Fibroblast of lung (primary cell): ENCODE results near the gene TMEM120B.

Experiments used
- EZH2 ChIP-seq: IDR thresholded peaks from 2 replicates; pipeline ENCODE4 v1.5.1; 2012; ENCODE audit warnings: low read length, control low read depth, mild to moderate bottlenecking; ENCODE audit errors: missing control alignments
- TF ChIP-seq, protein P1 (sequence below), 2 donors: IDR thresholded peaks in 1 of 2; conservative IDR thresholded peaks in 1 of 2; 1 replicate in 1 of 2; 2 replicates in 1 of 2; pipeline ENCODE4 v1.5.1; 2011 to 2012; ENCODE audit warnings: low read length in 2 of 2, control low read depth in 1 of 2, inconsistent platforms in 1 of 2, low read depth in 1 of 2, mild to moderate bottlenecking in 1 of 2

DNA sequence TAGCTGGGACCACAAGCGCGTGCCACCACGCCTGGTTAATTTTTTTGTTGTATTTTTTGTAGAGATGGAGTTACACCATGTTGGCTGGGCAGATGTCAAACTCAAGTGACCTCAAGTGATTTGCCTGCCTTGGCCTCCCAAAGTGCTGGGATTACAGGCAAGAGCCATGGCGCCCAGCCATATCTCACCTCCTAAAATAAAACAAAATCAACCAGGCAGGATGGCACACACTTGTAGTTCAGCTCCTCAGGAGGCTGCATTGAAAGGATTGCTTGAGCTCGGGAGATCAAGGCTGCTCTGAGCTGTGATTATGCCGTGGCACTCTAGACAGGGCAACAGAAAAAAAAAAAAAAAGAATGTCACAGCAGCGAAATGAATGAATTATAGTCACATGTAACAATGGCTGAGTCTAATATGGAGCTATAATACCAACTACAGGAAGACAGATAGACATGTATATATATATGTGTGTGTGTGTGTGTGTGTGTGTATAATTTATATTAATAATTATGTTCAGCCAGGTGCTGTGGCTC lies 19.3 kb upstream of the TMEM120B start:
- TF ChIP-seq, protein P1, sequence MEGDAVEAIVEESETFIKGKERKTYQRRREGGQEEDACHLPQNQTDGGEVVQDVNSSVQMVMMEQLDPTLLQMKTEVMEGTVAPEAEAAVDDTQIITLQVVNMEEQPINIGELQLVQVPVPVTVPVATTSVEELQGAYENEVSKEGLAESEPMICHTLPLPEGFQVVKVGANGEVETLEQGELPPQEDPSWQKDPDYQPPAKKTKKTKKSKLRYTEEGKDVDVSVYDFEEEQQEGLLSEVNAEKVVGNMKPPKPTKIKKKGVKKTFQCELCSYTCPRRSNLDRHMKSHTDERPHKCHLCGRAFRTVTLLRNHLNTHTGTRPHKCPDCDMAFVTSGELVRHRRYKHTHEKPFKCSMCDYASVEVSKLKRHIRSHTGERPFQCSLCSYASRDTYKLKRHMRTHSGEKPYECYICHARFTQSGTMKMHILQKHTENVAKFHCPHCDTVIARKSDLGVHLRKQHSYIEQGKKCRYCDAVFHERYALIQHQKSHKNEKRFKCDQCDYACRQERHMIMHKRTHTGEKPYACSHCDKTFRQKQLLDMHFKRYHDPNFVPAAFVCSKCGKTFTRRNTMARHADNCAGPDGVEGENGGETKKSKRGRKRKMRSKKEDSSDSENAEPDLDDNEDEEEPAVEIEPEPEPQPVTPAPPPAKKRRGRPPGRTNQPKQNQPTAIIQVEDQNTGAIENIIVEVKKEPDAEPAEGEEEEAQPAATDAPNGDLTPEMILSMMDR (conservative IDR thresholded peaks at IDR 0.05 in 1 of 2, IDR thresholded peaks at IDR 0.05 in 1 of 2; ENCODE audit: low read depth in 1 of 2, low read length in 2 of 2): no peak
- TF ChIP-seq EZH2: no peak
